KOPT-K1 (cell line): ENCODE measurements around the gene ROBO2.

Experiments
- H3K27ac ChIP-seq: fragments of 200-600 bp; sonication (generic); 2 replicates; pipeline ENCODE4 v1.5.1; 2016; ENCODE audit warnings: antibody characterized with exemption, mild to moderate bottlenecking, low read depth, low read length; ENCODE audit not compliant: poor library complexity, severe bottlenecking
- H3K36me3 ChIP-seq: fragments of 200-600 bp; sonication (generic); 2 replicates; pipeline ENCODE4 v1.5.1; 2017; ENCODE audit warnings: antibody characterized with exemption, mild to moderate bottlenecking, low read length, moderate library complexity; ENCODE audit not compliant: insufficient read depth
- H3K9me3 ChIP-seq: fragments of 200-600 bp; sonication (generic); 2 replicates; pipeline ENCODE4 v1.5.1; 2017; ENCODE audit warnings: antibody characterized with exemption, low read length, mild to moderate bottlenecking; ENCODE audit not compliant: insufficient read depth, poor library complexity, severe bottlenecking

ROBO2 gene

GRCh38 chr3:77039606-77040171, at the start of gene ROBO2:
ROBO2 (plus strand) TSS chr3:77040099; CDS start chr3:77040786, 687 bp downstream.
- H3K27ac ChIP-seq, result no peak within 1 kb of the TSS
- H3K9me3 ChIP-seq, result no peaks in the 10 kb centered on the region
- H3K36me3 ChIP-seq, result no peaks in the 10 kb centered on the region

GRCh38 chr3:76990606-76991005, 49.3 kb upstream of the ROBO2 start:
- Histone ChIP-seq H3K36me3 (no peaks in the 10 kb centered on the region), H3K9me3 (no peaks in the 10 kb centered on the region), H3K27ac (no peak overlapping the region)

GRCh38 chr3:76991165-76991564, 48.7 kb upstream of the ROBO2 start:
- Histone ChIP-seq H3K27ac (no peak overlapping the region), H3K36me3 (no peaks in the 10 kb centered on the region), H3K9me3 (no peaks in the 10 kb centered on the region)

- Histone ChIP-seq H3K27ac (no peak overlapping the region), H3K36me3 (no peaks in the 10 kb centered on the region), H3K9me3 (no peaks in the 10 kb centered on the region)
Measured at GRCh38 chr3:76997733-76998132, 42.2 kb upstream of the ROBO2 start.

- Histone ChIP-seq H3K36me3 (no peaks in the 10 kb centered on the region), H3K9me3 (no peaks in the 10 kb centered on the region), H3K27ac (no peak overlapping the region)
Measured at GRCh38 chr3:76998555-76998954, 41.3 kb upstream of the ROBO2 start.

GRCh38 chr3:77001062-77001701, 38.7 kb upstream of the ROBO2 start:
- Histone ChIP-seq H3K36me3 (no peaks in the 10 kb centered on the region), H3K27ac (no peak overlapping the region), H3K9me3 (no peaks in the 10 kb centered on the region)

GRCh38 chr3:77014226-77014625, 25.7 kb upstream of the ROBO2 start:
- Histone ChIP-seq H3K27ac (no peak overlapping the region), H3K9me3 (no peaks in the 10 kb centered on the region), H3K36me3 (no peaks in the 10 kb centered on the region)

- no peaks in the 10 kb centered on the region for H3K9me3 ChIP-seq
- H3K27ac ChIP-seq, result no peak overlapping the region
- no peaks in the 10 kb centered on the region for H3K36me3 ChIP-seq
Measured at GRCh38 chr3:77025471-77025870, 14.4 kb upstream of the ROBO2 start.

GRCh38 chr3:77026904-77027634, 12.8 kb upstream of the ROBO2 start:
- Histone ChIP-seq H3K27ac (no peak overlapping the region), H3K36me3 (no peaks in the 10 kb centered on the region), H3K9me3 (no peaks in the 10 kb centered on the region)

GRCh38 chr3:77028005-77028404, 11.9 kb upstream of the ROBO2 start:
- Histone ChIP-seq H3K36me3 (no peaks in the 10 kb centered on the region), H3K27ac (no peak overlapping the region), H3K9me3 (no peaks in the 10 kb centered on the region)

GRCh38 chr3:77038468-77038929, 1.4 kb upstream of the ROBO2 start:
- no peak overlapping the region for H3K27ac ChIP-seq
- H3K36me3 ChIP-seq, result no peaks in the 10 kb centered on the region
- no peaks in the 10 kb centered on the region for H3K9me3 ChIP-seq

- H3K36me3 ChIP-seq, result no peaks in the 10 kb centered on the region
- no peak overlapping the region for H3K27ac ChIP-seq
- no peaks in the 10 kb centered on the region for H3K9me3 ChIP-seq
Measured at GRCh38 chr3:77038930-77039605, 831 bp upstream of the ROBO2 start.

- no peaks in the 10 kb centered on the region for H3K9me3 ChIP-seq
- H3K36me3 ChIP-seq, result no peaks in the 10 kb centered on the region
- H3K27ac ChIP-seq, result no peak overlapping the region
Measured at GRCh38 chr3:77040216-77040615, 317 bp downstream of the ROBO2 start.

GRCh38 chr3:77040926-77041722, 1.2 kb downstream of the ROBO2 start:
- no peaks in the 10 kb centered on the region for H3K36me3 ChIP-seq
- H3K27ac ChIP-seq, result no peak overlapping the region
- no peaks in the 10 kb centered on the region for H3K9me3 ChIP-seq
